Astrocyte of the cerebellum (primary cell): ENCODE results near the gene FAM193B.
"Not testable (repeated sequence)": the region's sequence is repeated elsewhere in the genome, so short reads cannot be mapped to it uniquely, and the experiment has no call there.

Experiments
- DNase-seq: peaks from one replicate; pipeline ENCODE4 v3.0.0-alpha.2; 2011; ENCODE audit warnings: low read depth
- H3K4me3 ChIP-seq: 2 replicates; pipeline ENCODE4 v1.5.1; 2011; ENCODE audit warnings: mild to moderate bottlenecking, low read depth, low read length, moderate library complexity
- in situ Hi-C: cut with HindIII; loops from 2 replicates; pipeline ENCODE4 v1.10.0; 2017; ENCODE audit warnings: low sequenced_read_pairs
- TF ChIP-seq, protein P1 (sequence below): IDR thresholded peaks from 2 replicates; pipeline ENCODE4 v1.5.1; 2012; ENCODE audit warnings: low read length, low read depth, moderate library complexity, mild to moderate bottlenecking; ENCODE audit errors: missing control alignments

The FAM193B gene

DNA sequence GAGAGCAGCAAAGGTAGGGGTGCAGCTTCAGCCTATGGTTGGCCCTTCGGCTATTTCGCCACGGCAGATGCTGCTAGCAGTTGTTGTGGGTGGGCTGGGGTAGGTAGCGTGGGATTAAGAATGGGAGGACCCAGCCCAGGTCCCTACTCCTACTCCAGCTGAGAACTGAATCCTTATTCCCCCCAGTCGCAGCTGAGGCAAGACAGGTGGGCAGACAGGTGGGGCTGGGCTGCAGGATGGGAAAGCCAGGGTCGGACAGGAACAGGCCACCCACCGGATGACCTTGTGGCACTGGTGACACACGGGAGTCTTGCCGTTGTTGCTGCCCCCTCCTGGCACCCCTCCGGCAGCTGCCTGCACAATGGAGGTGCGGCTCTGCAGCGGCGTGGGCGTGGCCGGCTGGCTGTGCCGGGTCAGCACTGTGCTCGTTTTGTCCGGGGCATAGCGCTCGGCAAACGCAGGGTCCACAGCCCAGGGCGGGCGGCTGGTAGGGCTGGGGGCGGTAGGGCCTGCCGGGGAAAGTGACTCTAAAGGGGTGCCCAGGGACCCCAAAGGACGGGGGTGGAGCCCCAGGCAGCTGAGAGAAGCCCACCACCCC lies 65.1 kb downstream of the FAM193B start:
- in situ Hi-C loops = no loop called here
- TF ChIP-seq, protein P1, sequence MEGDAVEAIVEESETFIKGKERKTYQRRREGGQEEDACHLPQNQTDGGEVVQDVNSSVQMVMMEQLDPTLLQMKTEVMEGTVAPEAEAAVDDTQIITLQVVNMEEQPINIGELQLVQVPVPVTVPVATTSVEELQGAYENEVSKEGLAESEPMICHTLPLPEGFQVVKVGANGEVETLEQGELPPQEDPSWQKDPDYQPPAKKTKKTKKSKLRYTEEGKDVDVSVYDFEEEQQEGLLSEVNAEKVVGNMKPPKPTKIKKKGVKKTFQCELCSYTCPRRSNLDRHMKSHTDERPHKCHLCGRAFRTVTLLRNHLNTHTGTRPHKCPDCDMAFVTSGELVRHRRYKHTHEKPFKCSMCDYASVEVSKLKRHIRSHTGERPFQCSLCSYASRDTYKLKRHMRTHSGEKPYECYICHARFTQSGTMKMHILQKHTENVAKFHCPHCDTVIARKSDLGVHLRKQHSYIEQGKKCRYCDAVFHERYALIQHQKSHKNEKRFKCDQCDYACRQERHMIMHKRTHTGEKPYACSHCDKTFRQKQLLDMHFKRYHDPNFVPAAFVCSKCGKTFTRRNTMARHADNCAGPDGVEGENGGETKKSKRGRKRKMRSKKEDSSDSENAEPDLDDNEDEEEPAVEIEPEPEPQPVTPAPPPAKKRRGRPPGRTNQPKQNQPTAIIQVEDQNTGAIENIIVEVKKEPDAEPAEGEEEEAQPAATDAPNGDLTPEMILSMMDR = no peak
- no peak for DNase-seq
- no peak overlapping the region for H3K4me3 ChIP-seq

DNA sequence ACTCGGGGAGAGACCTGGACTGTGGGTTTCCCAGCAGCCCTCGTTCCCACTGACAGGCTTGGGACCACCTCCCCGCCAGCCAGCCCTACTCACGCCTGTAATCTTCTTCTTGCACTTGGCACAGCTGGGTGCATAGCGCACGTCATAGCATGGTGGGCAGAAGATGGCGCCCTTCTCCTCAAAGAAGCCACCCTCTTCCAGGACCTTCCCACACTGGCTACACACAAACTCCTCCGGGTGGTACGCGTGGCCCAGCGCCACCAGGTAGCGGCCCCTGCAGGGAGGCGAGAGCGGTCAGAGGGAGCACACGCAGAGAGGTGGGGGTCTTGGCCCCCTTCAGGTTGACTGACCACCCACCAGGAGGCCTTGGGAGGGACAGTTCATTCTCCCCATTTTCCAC lies 66.4 kb downstream of the FAM193B start:
- in situ Hi-C loops = no loop called here
- no peak overlapping the region for H3K4me3 ChIP-seq
- no peak for DNase-seq
- TF ChIP-seq, protein P1 = no peak

DNA sequence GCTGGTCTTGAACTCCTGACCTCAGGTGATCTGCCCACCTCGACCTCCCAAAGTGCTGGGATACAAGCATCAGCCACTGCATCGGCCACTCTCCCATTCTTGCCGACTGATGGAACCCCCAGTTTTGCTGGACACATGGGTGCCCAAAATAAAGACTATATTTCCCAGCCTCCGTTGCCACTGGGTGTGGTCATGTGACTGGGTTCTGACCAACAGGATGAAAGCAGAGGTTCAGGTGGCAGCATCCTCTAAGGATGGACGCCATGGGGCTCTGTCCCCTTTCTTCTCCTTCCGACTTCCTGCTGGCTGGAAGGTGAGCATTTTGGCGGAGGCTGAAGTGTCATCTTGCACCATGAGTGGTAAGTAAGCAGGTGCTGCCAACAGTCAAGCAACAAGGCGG lies 67.2 kb downstream of the FAM193B start:
- TF ChIP-seq, protein P1 = no peak
- no peak overlapping the region for H3K4me3 ChIP-seq
- in situ Hi-C loops = no loop called here
- no peak for DNase-seq

DNA sequence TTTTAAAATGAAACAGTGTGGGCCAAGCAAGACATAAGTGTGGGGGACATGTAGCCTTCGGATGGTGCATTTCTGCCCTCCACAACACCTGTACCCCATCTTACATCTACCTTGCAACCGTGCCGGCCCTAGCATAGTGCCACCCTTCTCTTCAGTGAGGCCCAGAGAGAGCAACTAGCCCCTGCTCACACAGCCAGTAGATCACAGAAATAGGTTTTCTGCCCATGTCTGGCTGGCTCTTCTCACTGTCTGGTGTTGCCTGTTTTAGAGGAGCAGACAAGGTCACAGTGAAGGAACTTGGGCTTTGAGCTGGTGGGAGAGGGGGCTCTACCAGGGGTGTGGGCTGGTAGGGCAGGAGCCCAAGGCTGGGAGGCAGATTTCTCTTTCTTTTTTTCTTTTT lies 68.1 kb downstream of the FAM193B start:
- TF ChIP-seq, protein P1 = no peak
- in situ Hi-C loops = no loop called here
- no peak overlapping the region for H3K4me3 ChIP-seq
- DNase-seq = no peak

DNA sequence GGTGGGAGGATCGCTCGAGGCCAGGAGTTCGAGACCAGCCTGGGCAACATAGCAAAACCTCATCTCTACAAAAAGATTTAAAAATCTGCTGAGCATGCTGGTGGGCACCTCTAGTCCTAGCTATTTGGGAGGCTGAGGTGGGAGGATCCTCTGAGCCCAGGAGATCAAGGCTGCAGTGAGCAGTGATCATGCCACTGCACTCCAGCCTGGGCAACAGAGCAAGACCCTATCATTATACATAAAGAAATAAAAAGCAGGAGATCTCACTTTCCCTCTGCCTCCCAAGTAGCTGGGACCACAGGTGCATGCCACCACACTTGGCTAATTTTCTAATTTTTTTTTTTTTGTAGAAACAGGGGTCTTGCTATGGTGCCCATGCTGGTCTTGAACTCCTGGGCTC lies 68.6 kb downstream of the FAM193B start:
- in situ Hi-C loops, DNase-seq, H3K4me3 ChIP-seq: not testable (repeated sequence)

DNA sequence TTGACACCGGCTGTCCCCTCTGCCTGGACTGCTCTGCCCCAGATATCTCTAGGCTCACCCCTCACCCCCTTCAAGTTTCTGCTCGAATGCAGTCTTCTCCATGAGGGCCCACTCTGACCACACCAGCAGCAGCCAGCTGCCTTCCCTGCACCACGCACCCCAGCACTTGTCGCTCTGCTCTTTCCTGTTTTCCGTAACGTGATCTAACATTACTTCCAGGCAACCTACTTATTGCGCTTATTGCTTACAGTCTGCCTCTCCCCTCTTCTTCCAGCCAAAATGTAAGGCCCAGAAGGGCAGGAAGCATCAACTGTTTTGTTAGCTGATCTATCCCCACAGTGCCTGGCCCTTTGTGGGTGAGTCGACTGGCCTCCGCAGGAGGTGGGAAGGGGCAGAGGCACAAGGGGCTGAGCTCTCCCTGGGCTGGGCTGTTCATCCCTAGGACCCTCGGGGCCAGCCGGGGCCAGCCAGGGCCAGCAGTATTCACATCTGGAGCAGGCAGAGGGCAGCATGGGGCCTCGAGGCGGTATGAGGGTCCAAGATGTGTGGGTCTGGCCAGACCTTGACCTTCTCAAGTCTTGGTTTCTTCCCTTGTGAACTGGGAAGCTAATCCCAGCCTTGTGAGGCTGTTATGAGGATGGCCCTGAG lies 69.3 kb downstream of the FAM193B start:
- in situ Hi-C loops = no loop called here

More for the DNA sequence above, 69.3 kb downstream of the FAM193B start:
- DNase-seq = no peak
- TF ChIP-seq, protein P1 = no peak
- no peak overlapping the region for H3K4me3 ChIP-seq
